ENCODE results near the gene TNFSF4.

DNA sequence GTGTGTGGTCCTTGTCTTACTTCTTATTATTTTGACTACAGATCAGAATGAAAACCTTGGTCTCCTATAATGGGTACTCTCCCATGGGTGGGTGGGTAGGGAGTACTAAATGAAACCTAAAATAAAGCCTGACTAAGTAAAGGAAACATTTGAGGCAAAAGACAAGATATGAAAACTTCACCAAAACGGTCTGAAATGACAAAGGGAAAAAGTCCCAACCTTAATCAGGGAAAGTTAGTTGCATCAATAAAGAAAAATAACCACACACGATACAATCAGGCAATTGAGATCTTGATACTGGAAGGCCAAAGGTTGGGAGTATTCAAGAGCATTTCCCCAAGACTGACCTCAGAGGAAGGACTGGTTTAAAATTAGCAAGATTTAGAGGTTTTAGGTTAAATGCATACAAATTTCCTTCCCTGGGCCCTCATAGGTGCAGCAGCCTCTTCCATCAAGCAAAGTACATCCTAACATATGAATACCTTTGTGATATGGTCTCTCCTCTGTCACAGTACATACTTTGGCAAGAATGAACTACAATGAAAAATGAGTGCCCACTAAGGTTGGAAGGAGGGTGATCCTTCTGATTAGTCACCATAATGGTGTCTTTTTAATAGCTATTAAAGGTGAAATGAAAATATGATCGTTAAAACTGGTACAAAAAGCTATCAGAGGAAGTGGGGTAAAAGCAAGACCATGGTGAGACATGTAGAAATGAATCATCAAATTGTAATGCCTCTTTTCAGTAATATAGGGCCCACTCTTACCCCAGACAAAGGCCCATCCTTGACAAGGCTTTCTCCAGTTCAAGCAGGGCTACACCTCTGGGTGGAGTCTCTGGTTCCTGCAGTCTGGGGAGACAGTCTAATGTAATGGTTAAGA, 15.3 kb upstream of the TNFSF4 start:
- TF ChIP-seq POLR2A (IDR thresholded peaks at IDR 0.05; ENCODE audit: extremely low read depth, insufficient read length) = no peak
- no peak for TF ChIP-seq CTCF (IDR thresholded peaks at IDR 0.05; ENCODE audit: low read depth, low read length)
